GM23338 (cell line): ENCODE results near the gene TNKS2. TPM values are rescaled to one million over a fixed set of nuclear protein-coding genes. Genes with fewer than 3 reads are reported as not detected.
A peak's percentile ranks its signal among the peaks of the same experiment; 100 is the strongest.

Experiments
- ATAC-seq: fragments of 200-7000 bp; cut with Tn5 transposase; 3 replicates; pipeline ENCODE4 v1.9.1; 2020
- DNase-seq: peaks from one replicate; pipeline ENCODE4 v3.0.0-alpha.2; 2015; ENCODE audit warnings: low spot score
- H2AFZ ChIP-seq: fragments of 200-600 bp; sonication (generic); 2 replicates; pipeline ENCODE4 v1.8.0; 2016; ENCODE audit warnings: antibody characterized with exemption, mild to moderate bottlenecking, moderate library complexity
- H3F3A ChIP-seq: fragments of 200-600 bp; sonication (generic); replicated peaks from 2 replicates; pipeline ENCODE4 v1.8.0; 2017; ENCODE audit warnings: antibody characterized with exemption, mixed run types, low read depth
- H3K27ac ChIP-seq: fragments of 200-600 bp; sonication (generic); 2 replicates; pipeline ENCODE4 v1.6.1; 2016; ENCODE audit warnings: low read depth
- H3K27me3 ChIP-seq: fragments of 200-600 bp; sonication (generic); 2 replicates; pipeline ENCODE4 v1.8.0; 2016; ENCODE audit warnings: mild to moderate bottlenecking, mixed run types, moderate library complexity; ENCODE audit not compliant: insufficient read depth
- H3K36me3 ChIP-seq: fragments of 200-600 bp; sonication (generic); 2 replicates; pipeline ENCODE4 v1.8.0; 2016; ENCODE audit warnings: mild to moderate bottlenecking; ENCODE audit not compliant: insufficient read depth
- H3K4me1 ChIP-seq: fragments of 200-600 bp; sonication (generic); 2 replicates; pipeline ENCODE4 v1.8.0; 2016; ENCODE audit warnings: mild to moderate bottlenecking, moderate library complexity; ENCODE audit not compliant: insufficient read depth
- H3K4me2 ChIP-seq: fragments of 200-600 bp; sonication (generic); 2 replicates; pipeline ENCODE4 v1.7.1; 2017; ENCODE audit warnings: mixed run types
- H3K4me3 ChIP-seq: fragments of 200-600 bp; sonication (generic); 2 replicates; pipeline ENCODE4 v1.6.1; 2016; ENCODE audit warnings: mixed run types
- H3K79me2 ChIP-seq: fragments of 200-600 bp; sonication (generic); replicated peaks from 2 replicates; pipeline ENCODE4 v1.8.0; 2017; ENCODE audit warnings: mild to moderate bottlenecking; ENCODE audit not compliant: insufficient read depth
- H3K9me2 ChIP-seq: fragments of 200-600 bp; sonication (generic); 2 replicates; pipeline ENCODE4 v1.8.0; 2017; ENCODE audit not compliant: insufficient read depth
- H4K20me1 ChIP-seq: fragments of 200-600 bp; sonication (generic); replicated peaks from 2 replicates; pipeline ENCODE4 v1.8.0; 2017; ENCODE audit warnings: mild to moderate bottlenecking; ENCODE audit not compliant: insufficient read depth
- H3K27ac Mint-ChIP-seq: 2 replicates; pipeline ENCODE4 v1.8.0; 2020; ENCODE audit warnings: inconsistent platforms, mild to moderate bottlenecking, moderate library complexity, mixed read lengths
- H3K27me3 Mint-ChIP-seq: 3 replicates; pipeline ENCODE4 v1.8.0; 2022; ENCODE audit warnings: low read depth, mild to moderate bottlenecking, moderate library complexity, mixed read lengths, inconsistent platforms; ENCODE audit not compliant: insufficient read depth, poor library complexity
- H3K36me3 Mint-ChIP-seq: 3 replicates; pipeline ENCODE4 v1.8.0; 2021; ENCODE audit warnings: low read depth, mild to moderate bottlenecking, inconsistent platforms, moderate library complexity, mixed read lengths
- H3K4me1 Mint-ChIP-seq: 3 replicates; pipeline ENCODE4 v1.8.0; 2020; ENCODE audit warnings: mild to moderate bottlenecking, inconsistent platforms, mixed read lengths
- H3K4me3 Mint-ChIP-seq: 3 replicates; pipeline ENCODE4 v1.8.0; 2021; ENCODE audit warnings: moderate library complexity, mild to moderate bottlenecking, inconsistent platforms, mixed read lengths
- H3K9me3 Mint-ChIP-seq: 3 replicates; pipeline ENCODE4 v1.8.0; 2020; ENCODE audit warnings: moderate library complexity, mild to moderate bottlenecking, inconsistent platforms, mixed read lengths
- CREB1 ChIP-seq: fragments of 250-450 bp; sonication (Bioruptor Pico); IDR thresholded peaks from 2 replicates; pipeline ENCODE4 v1.5.0; 2020; ENCODE audit warnings: low read depth, mild to moderate bottlenecking, moderate library complexity
- EZH2phosphoT487 ChIP-seq: fragments of 200-600 bp; sonication (generic); IDR thresholded peaks from one replicate; pipeline ENCODE4 v1.8.1; 2018; ENCODE audit warnings: antibody characterized with exemption; ENCODE audit not compliant: unreplicated experiment
- REST ChIP-seq: IDR thresholded peaks from one replicate; pipeline ENCODE4 v1.6.1; 2018; ENCODE audit warnings: antibody characterized with exemption; ENCODE audit not compliant: unreplicated experiment
- ZNF114 ChIP-seq: fragments of 250-450 bp; sonication (Bioruptor Pico); IDR thresholded peaks from 2 replicates; pipeline ENCODE4 v1.5.0; 2020; ENCODE audit warnings: mild to moderate bottlenecking, moderate library complexity
- polyA plus RNA-seq: library from polyadenylated mRNA; unstranded; fragments of >200 nt; fragmentation: Nextera tagmentation; extraction: Ambion mirVana; gene quantifications from 2 replicates; pipeline ENCODE4 v1.2.1, GENCODE V29; 2016
- total RNA-seq: library from RNA; depleted of rRNA; stranded (reverse); fragments of >200 nt; shearing (Covaris generic); gene quantifications from 2 replicates; pipeline ENCODE4 v1.2.3, GENCODE V29; 2014
- TF ChIP-seq, protein P1 (sequence below): IDR thresholded peaks from 2 replicates; pipeline ENCODE4 v1.6.1; 2016; ENCODE audit warnings: antibody characterized with exemption

The TNKS2 gene
- total and polyA plus RNA-seq, 2 experiments from 2014 or later: 23.5 to 85.5 TPM

GRCh38 chr10:91797048-91797690 is 1.1 kb upstream of the TNKS2 start (continued):
- TF ChIP-seq, protein P1, sequence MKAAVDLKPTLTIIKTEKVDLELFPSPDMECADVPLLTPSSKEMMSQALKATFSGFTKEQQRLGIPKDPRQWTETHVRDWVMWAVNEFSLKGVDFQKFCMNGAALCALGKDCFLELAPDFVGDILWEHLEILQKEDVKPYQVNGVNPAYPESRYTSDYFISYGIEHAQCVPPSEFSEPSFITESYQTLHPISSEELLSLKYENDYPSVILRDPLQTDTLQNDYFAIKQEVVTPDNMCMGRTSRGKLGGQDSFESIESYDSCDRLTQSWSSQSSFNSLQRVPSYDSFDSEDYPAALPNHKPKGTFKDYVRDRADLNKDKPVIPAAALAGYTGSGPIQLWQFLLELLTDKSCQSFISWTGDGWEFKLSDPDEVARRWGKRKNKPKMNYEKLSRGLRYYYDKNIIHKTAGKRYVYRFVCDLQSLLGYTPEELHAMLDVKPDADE: no peak
- no peak for TF ChIP-seq EZH2phosphoT487
- no peak for TF ChIP-seq ZNF114
- no peak for TF ChIP-seq REST
- TF ChIP-seq CREB1: no peak

DNA sequence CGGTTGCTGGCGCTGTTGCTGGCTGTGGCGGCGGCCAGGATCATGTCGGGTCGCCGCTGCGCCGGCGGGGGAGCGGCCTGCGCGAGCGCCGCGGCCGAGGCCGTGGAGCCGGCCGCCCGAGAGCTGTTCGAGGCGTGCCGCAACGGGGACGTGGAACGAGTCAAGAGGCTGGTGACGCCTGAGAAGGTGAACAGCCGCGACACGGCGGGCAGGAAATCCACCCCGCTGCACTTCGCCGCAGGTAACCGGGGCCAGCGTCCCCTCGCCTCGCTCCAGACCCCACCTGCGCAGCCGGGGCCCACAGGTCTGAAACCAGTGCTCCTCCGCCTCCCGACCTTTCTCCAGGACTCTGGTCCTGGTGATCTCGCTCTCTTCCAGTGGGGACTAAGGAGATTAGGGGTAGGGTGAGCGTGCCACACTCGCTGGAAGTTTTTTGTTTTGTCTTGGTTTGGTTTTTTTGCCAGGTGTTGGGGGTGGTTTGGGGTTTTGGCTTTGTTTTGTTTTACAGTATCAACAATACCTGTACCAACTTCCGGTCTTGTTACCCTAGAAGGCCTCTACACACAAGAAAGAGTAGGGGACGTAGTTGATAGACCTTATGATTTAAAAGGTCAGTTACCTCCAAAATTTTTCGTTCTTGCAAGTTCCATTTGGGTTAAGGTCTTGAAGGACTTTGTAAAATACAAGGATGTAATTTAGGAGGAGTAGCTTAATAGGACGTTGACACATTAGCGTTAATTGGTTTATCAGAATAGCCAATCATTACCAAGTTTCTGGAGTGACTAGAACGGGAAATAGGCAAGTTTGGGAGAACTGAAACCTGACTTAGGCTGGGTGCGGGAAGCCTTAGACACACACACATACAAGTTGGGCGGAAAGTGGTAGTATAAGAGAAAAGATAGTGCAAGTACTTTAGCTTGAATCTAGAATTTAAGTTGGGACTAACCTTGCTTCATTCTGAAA is 704 bp downstream of the TNKS2 start:
- Histone ChIP-seq H4K20me1 (peaks cover 40% of the 10 kb centered on the region), H3K4me3 (peak overlapping the region; percentile 55), H3K4me2 (peak overlapping the region; percentile 78), H3K9me2 (no peaks in the 10 kb centered on the region), H3F3A (0 out of 2 replicates have a peak, but pooled peaks cover 7% of the 10 kb centered on the region), H3K4me1 (peaks cover 29% of the 10 kb centered on the region), H3K79me2 (peaks cover 66% of the 10 kb centered on the region), H3K27me3 (no peaks in the 10 kb centered on the region), H2AFZ (0 out of 2 replicates have a peak overlapping the region, but pooled peaks have one; percentile 9), H3K36me3 (no peaks in the 10 kb centered on the region), H3K27ac (peak overlapping the region; percentile 97)
- Mint-ChIP-seq H3K4me3 (peak overlapping the region; percentile 95), H3K27ac (peak overlapping the region; percentile 99), H3K36me3 (peaks cover 18% of the 10 kb centered on the region), H3K9me3 (no peaks in the 10 kb centered on the region), H3K27me3 (peaks cover 3% of the 10 kb centered on the region), H3K4me1 (peaks cover 37% of the 10 kb centered on the region)
- ATAC-seq (peak; percentile 61), DNase-seq (peak; percentile 67)
- TF ChIP-seq, protein P1: 0 out of 2 replicates have a peak, but pooled peaks have one; percentile 25
- no peak for TF ChIP-seq CREB1
